Measurements from ENCODE around the gene AHDC1. TPM values are rescaled to one million over a fixed set of nuclear protein-coding genes. Genes with fewer than 3 reads are reported as not detected.

Gene AHDC1
- total RNA-seq, 1 donor from 2014 or later = 7.0 TPM

- TF ChIP-seq EZH2 (IDR thresholded peaks at IDR 0.05) (no peak), CTCF (IDR thresholded peaks at IDR 0.05) (no peak), EZH2phosphoT487 (IDR thresholded peaks at IDR 0.05) (no peak)
- H3K27me3 Mint-ChIP-seq (ENCODE audit: insufficient read depth, low read depth) = peaks cover 14% of the 10 kb centered on the region
- H2AFZ ChIP-seq (replicated peaks) = no peak overlapping the region
These were observed 7.5 kb upstream of the AHDC1 start for GRCh38 chr1:27611450-27611849.

GRCh38 chr1:27609618-27610240, 5.8 kb upstream of the AHDC1 start:
- H3K4me1 ChIP-seq = peaks cover 37% of the 10 kb centered on the region
- no peak for TF ChIP-seq EZH2phosphoT487 (IDR thresholded peaks at IDR 0.05)
- no peak for TF ChIP-seq EZH2 (IDR thresholded peaks at IDR 0.05)
- no peak for TF ChIP-seq CTCF (IDR thresholded peaks at IDR 0.05)
- Mint-ChIP-seq H3K4me3 (no peak overlapping the region), H3K9me3 (no peaks in the 10 kb centered on the region), H3K27me3 (ENCODE audit: insufficient read depth, low read depth) (peaks cover 14% of the 10 kb centered on the region), H3K4me1 (peaks cover 58% of the 10 kb centered on the region), H3K27ac (no peak overlapping the region), H3K36me3 (no peaks in the 10 kb centered on the region)
- H3K36me3 ChIP-seq = no peaks in the 10 kb centered on the region
- peaks cover 39% of the 10 kb centered on the region for H3F3A ChIP-seq (ENCODE audit: low read depth)
- H3K79me2 ChIP-seq (ENCODE audit: low read depth) = no peaks in the 10 kb centered on the region
- H3K9me3 ChIP-seq (ENCODE audit: low read depth) = no peaks in the 10 kb centered on the region
- peaks cover 9% of the 10 kb centered on the region for H3K27me3 ChIP-seq
- no peak overlapping the region for H3K4me3 ChIP-seq
- no peaks in the 10 kb centered on the region for H4K20me1 ChIP-seq (ENCODE audit: low read depth)
- H3K4me2 ChIP-seq = no peak overlapping the region
- no peak overlapping the region for H2AFZ ChIP-seq (replicated peaks)
- DNase-seq (ENCODE audit: low spot score) = no peak
- no peak overlapping the region for H3K27ac ChIP-seq
- H3K9ac ChIP-seq = no peak overlapping the region

More at GRCh38 chr1:27611450-27611849, 7.5 kb upstream of the AHDC1 start:
- peaks cover 46% of the 10 kb centered on the region for H3K4me1 Mint-ChIP-seq
- Histone ChIP-seq H3K4me3 (no peak overlapping the region), H4K20me1 (ENCODE audit: low read depth) (peaks cover 2% of the 10 kb centered on the region), H3K9ac (no peak overlapping the region), H3K4me2 (no peak overlapping the region), H3K36me3 (no peaks in the 10 kb centered on the region), H3K79me2 (ENCODE audit: low read depth) (no peaks in the 10 kb centered on the region), H3K9me3 (ENCODE audit: low read depth) (no peaks in the 10 kb centered on the region), H3K4me1 (peaks cover 20% of the 10 kb centered on the region), H3K27me3 (peaks cover 23% of the 10 kb centered on the region), H3F3A (ENCODE audit: low read depth) (peaks cover 33% of the 10 kb centered on the region), H3K27ac (no peak overlapping the region)
- H3K27ac Mint-ChIP-seq = no peak overlapping the region
- DNase-seq (ENCODE audit: low spot score) = no peak
- H3K4me3 Mint-ChIP-seq = no peak overlapping the region
- no peaks in the 10 kb centered on the region for H3K9me3 Mint-ChIP-seq
- no peaks in the 10 kb centered on the region for H3K36me3 Mint-ChIP-seq

GRCh38 chr1:27609210-27609555, 5.2 kb upstream of the AHDC1 start:
- no peaks in the 10 kb centered on the region for H3K36me3 ChIP-seq

More at GRCh38 chr1:27609210-27609555, 5.2 kb upstream of the AHDC1 start:
- Mint-ChIP-seq H3K36me3 (no peaks in the 10 kb centered on the region), H3K4me1 (peaks cover 57% of the 10 kb centered on the region), H3K4me3 (no peak overlapping the region), H3K9me3 (no peaks in the 10 kb centered on the region), H3K27me3 (ENCODE audit: insufficient read depth, low read depth) (peaks cover 14% of the 10 kb centered on the region), H3K27ac (no peak overlapping the region)
- no peaks in the 10 kb centered on the region for H4K20me1 ChIP-seq (ENCODE audit: low read depth)
- DNase-seq (ENCODE audit: low spot score) = no peak
- no peaks in the 10 kb centered on the region for H3K9me3 ChIP-seq (ENCODE audit: low read depth)
- H3K4me1 ChIP-seq = peaks cover 40% of the 10 kb centered on the region
- peaks cover 3% of the 10 kb centered on the region for H3K27me3 ChIP-seq
- no peak overlapping the region for H3K4me3 ChIP-seq
- TF ChIP-seq EZH2phosphoT487 (IDR thresholded peaks at IDR 0.05) (no peak), CTCF (IDR thresholded peaks at IDR 0.05) (no peak), EZH2 (IDR thresholded peaks at IDR 0.05) (no peak)
- H3K79me2 ChIP-seq (ENCODE audit: low read depth) = no peaks in the 10 kb centered on the region
- no peak overlapping the region for H3K27ac ChIP-seq
- peaks cover 41% of the 10 kb centered on the region for H3F3A ChIP-seq (ENCODE audit: low read depth)
- H3K9ac ChIP-seq = no peak overlapping the region
- H2AFZ ChIP-seq (replicated peaks) = no peak overlapping the region
- H3K4me2 ChIP-seq = no peak overlapping the region

Data from neural progenitor cell (in vitro differentiated cells).